ENCODE measurements around the gene KIAA1671. TPM values are rescaled to one million over a fixed set of nuclear protein-coding genes. Genes with fewer than 3 reads are reported as not detected.

KIAA1671 gene
- polyA plus RNA-seq, 3 donors: not detected

DNA sequence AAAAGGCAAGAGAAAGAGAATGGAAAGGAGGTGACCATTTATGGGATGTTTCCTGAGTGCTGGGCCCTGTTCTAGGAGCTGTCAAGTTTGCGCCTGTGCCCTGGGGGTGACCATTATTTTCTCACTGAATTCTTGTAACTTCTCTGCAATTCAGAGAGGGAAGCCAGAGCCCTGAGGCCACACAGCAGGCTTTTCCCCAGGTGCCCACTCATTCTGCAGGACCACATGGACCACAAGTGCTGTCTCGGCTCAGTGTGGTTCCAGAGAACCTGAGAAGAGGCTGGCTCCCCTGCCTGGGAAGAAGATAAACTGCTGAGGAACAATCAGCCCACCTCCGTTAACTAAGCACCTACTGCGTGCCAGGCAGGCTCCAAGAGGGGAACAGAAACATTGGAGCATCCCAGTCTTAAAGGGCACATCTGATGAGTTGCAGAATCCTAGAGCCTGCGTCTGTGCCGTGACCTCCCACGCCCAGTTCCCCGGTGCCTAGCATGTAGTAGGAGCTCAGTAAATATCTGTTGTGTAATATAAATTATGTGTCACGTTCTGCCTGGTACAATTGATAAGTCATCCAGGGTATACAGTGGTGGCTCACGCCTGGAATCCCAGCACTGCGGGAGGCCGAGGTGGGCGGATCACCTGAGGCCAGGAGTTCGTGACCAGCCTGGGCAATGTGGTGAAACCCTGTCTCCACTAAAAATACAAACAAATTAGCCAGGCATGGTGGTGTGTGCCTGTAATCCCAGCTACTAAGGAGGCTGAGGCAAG lies 215.5 kb downstream of the KIAA1671 start:
- H2AFZ ChIP-seq (ENCODE audit: insufficient read depth, low read depth, low read length, poor library complexity, severe bottlenecking): no peak overlapping the region
- no peaks in the 10 kb centered on the region for H4K20me1 ChIP-seq (ENCODE audit: insufficient read depth, low read length)
- no peaks in the 10 kb centered on the region for H3K4me1 Mint-ChIP-seq
- peaks cover 0 to 2% (median 0%) of the 10 kb centered on the region in 7 donors for H3K9me3 Mint-ChIP-seq
- no peaks in the 10 kb centered on the region for H3K36me3 Mint-ChIP-seq
- peaks cover 0 to 6% (median 4%) of the 10 kb centered on the region in 3 donors for H3K27me3 Mint-ChIP-seq (ENCODE audit: low read depth in 3 of 3)
- intact Hi-C loops (cut with micrococcal nuclease): no loop called here
- no peak overlapping the region for H3K4me3 Mint-ChIP-seq
- 99% methylated on average over 11 of the region's 14 CpGs for WGBS (ENCODE audit: insufficient coverage)
- no peaks in the 10 kb centered on the region for H3K9me3 ChIP-seq (replicated peaks in 1 of 2; ENCODE audit: control insufficient read depth in 1 of 2, insufficient read depth in 1 of 2, low read length in 2 of 2)
- H3K27me3 ChIP-seq (ENCODE audit: control insufficient read depth in 2 of 2, insufficient read depth in 2 of 2, low read length in 2 of 2): no peaks in the 10 kb centered on the region
- no peak overlapping the region for H3K9ac ChIP-seq (ENCODE audit: insufficient read depth, low read length, poor library complexity, severe bottlenecking)
- no peak for DNase-seq
- H3K36me3 ChIP-seq (replicated peaks in 1 of 2; ENCODE audit: control insufficient read depth in 1 of 2, insufficient read depth in 2 of 2, low read length in 2 of 2): no peaks in the 10 kb centered on the region
- no peaks in the 10 kb centered on the region for H3K79me2 ChIP-seq (ENCODE audit: insufficient read depth, low read length)
- no peaks in the 10 kb centered on the region for H3K4me1 ChIP-seq (ENCODE audit: control insufficient read depth in 1 of 2, insufficient read depth in 2 of 2, low read length in 2 of 2)
- H3K4me2 ChIP-seq (replicated peaks; ENCODE audit: extremely low read depth, low read length, poor library complexity, severe bottlenecking): no peak overlapping the region
- no peak overlapping the region for H3K27ac Mint-ChIP-seq
- no peak overlapping the region for H3K4me3 ChIP-seq (replicated peaks in 1 of 3; ENCODE audit: low read depth in 2 of 3, low read length in 3 of 3)
- H3K27ac ChIP-seq (ENCODE audit: low read depth in 1 of 2, low read length in 2 of 2): no peak overlapping the region
- no peak for TF ChIP-seq CTCF (IDR thresholded peaks at IDR 0.05)

GRCh38 chr22:25169278-25170031 lies 216.9 kb downstream of the KIAA1671 start:
- 96% methylated on average over 8 of the region's 17 CpGs for WGBS (ENCODE audit: insufficient coverage)
- Histone ChIP-seq H3K36me3 (replicated peaks in 1 of 2; ENCODE audit: control insufficient read depth in 1 of 2, insufficient read depth in 2 of 2, low read length in 2 of 2) (no peaks in the 10 kb centered on the region), H3K9ac (ENCODE audit: insufficient read depth, low read length, poor library complexity, severe bottlenecking) (no peak overlapping the region), H3K79me2 (ENCODE audit: insufficient read depth, low read length) (no peaks in the 10 kb centered on the region), H3K4me2 (replicated peaks; ENCODE audit: extremely low read depth, low read length, poor library complexity, severe bottlenecking) (no peak overlapping the region), H3K27ac (ENCODE audit: low read depth in 1 of 2, low read length in 2 of 2) (no peak overlapping the region), H3K4me1 (ENCODE audit: control insufficient read depth in 1 of 2, insufficient read depth in 2 of 2, low read length in 2 of 2) (no peaks in the 10 kb centered on the region), H3K27me3 (ENCODE audit: control insufficient read depth in 2 of 2, insufficient read depth in 2 of 2, low read length in 2 of 2) (no peaks in the 10 kb centered on the region), H2AFZ (ENCODE audit: insufficient read depth, low read depth, low read length, poor library complexity, severe bottlenecking) (no peak overlapping the region), H4K20me1 (ENCODE audit: insufficient read depth, low read length) (no peaks in the 10 kb centered on the region), H3K9me3 (replicated peaks in 1 of 2; ENCODE audit: control insufficient read depth in 1 of 2, insufficient read depth in 1 of 2, low read length in 2 of 2) (no peaks in the 10 kb centered on the region), H3K4me3 (replicated peaks in 1 of 3; ENCODE audit: low read depth in 2 of 3, low read length in 3 of 3) (no peak overlapping the region)
- DNase-seq: no peak
- peak overlapping the region in 1 of 7 donors; percentile 57 for H3K27ac Mint-ChIP-seq
- H3K4me1 Mint-ChIP-seq: no peaks in the 10 kb centered on the region
- no peaks in the 10 kb centered on the region for H3K36me3 Mint-ChIP-seq
- TF ChIP-seq CTCF (IDR thresholded peaks at IDR 0.05): no peak
- peaks cover 0 to 6% (median 5%) of the 10 kb centered on the region in 3 donors for H3K27me3 Mint-ChIP-seq (ENCODE audit: low read depth in 3 of 3)
- intact Hi-C loops (cut with micrococcal nuclease): no loop called here
- H3K9me3 Mint-ChIP-seq: peaks cover 0 to 2% (median 0%) of the 10 kb centered on the region in 7 donors
- H3K4me3 Mint-ChIP-seq: no peak overlapping the region

Data from CD14-positive monocyte (primary cell).